Activated B cell treated with CpG ODN at 0.5 μM for 24 hours (primary cell): ENCODE measurements around the gene EHMT1. TPM values are rescaled to one million over a fixed set of nuclear protein-coding genes. Genes with fewer than 3 reads are reported as not detected.

Source experiments
- ATAC-seq: fragments of 200-7000 bp; cut with Tn5 transposase; one replicate; pipeline ENCODE4 v1.10.0; 2021; ENCODE audit warnings: low read depth, mild to moderate bottlenecking, moderate library complexity
- CTCF ChIA-PET: fragments of 350-600 bp; sonication (Branson Sonifier 250); formaldehyde crosslinking; loops from one replicate; lab custom pipeline; 2021; ENCODE audit warnings: antibody characterized with exemption; lab: Charles Lee
- POLR2A ChIA-PET: fragments of 350-600 bp; sonication (Branson Sonifier 250); formaldehyde crosslinking; loops from one replicate; lab custom pipeline; 2021; ENCODE audit warnings: antibody characterized with exemption; lab: Charles Lee
- DNase-seq: peaks from one replicate; pipeline ENCODE4 v3.0.0; 2022
- H3K27ac Mint-ChIP-seq: one replicate; pipeline ENCODE4 v1.8.0; 2020; ENCODE audit warnings: mixed read lengths
- H3K27me3 Mint-ChIP-seq: one replicate; pipeline ENCODE4 v1.8.0; 2021; ENCODE audit warnings: mixed read lengths
- H3K36me3 Mint-ChIP-seq: one replicate; pipeline ENCODE4 v1.8.0; 2021; ENCODE audit warnings: low read depth, mixed read lengths
- H3K4me1 Mint-ChIP-seq: one replicate; pipeline ENCODE4 v1.8.0; 2021; ENCODE audit warnings: mixed read lengths
- H3K4me3 Mint-ChIP-seq: one replicate; pipeline ENCODE4 v1.8.0; 2020; ENCODE audit warnings: mild to moderate bottlenecking, mixed read lengths
- H3K9me3 Mint-ChIP-seq: one replicate; pipeline ENCODE4 v1.8.0; 2020; ENCODE audit warnings: mixed read lengths
- intact Hi-C: fragments of 100-400 bp; cut with micrococcal nuclease; formaldehyde crosslinking; loops from one replicate; pipeline ENCODE4 v1.15.1; 2024
- total RNA-seq: library from RNA; stranded (reverse); gene quantifications from 2 replicates; pipeline ENCODE4 v1.2.3, GENCODE V29; 2022
- TF ChIP-seq, protein P1 (sequence below): fragments of 200-600 bp; IDR thresholded peaks from one replicate; pipeline ENCODE4 v1.8.0; 2022; ENCODE audit warnings: antibody characterized with exemption, mild to moderate bottlenecking

Gene EHMT1
- total RNA-seq, 1 donor from 2014 or later = 163 TPM

DNA sequence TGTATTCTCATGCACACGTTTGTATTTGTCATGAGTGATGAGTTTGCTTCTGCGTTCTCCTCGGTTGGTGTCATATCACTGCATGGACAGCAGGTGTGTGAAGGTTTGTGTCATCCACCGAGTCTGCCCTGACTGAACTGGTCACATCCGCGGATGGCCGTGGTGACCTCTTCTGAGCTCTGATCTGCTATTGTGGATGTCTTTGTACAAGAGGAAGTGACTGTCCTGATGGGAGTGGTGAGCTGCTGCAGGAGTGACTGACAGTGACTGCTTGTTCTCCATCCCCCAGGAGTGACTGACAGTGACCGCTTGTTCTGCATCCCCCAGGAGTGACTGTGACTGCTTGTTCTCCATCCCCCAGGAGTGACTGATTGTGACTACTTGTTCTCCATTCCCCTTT, 69.9 kb downstream of the EHMT1 start:
- H3K4me3 Mint-ChIP-seq = no peak overlapping the region
- TF ChIP-seq, protein P1, sequence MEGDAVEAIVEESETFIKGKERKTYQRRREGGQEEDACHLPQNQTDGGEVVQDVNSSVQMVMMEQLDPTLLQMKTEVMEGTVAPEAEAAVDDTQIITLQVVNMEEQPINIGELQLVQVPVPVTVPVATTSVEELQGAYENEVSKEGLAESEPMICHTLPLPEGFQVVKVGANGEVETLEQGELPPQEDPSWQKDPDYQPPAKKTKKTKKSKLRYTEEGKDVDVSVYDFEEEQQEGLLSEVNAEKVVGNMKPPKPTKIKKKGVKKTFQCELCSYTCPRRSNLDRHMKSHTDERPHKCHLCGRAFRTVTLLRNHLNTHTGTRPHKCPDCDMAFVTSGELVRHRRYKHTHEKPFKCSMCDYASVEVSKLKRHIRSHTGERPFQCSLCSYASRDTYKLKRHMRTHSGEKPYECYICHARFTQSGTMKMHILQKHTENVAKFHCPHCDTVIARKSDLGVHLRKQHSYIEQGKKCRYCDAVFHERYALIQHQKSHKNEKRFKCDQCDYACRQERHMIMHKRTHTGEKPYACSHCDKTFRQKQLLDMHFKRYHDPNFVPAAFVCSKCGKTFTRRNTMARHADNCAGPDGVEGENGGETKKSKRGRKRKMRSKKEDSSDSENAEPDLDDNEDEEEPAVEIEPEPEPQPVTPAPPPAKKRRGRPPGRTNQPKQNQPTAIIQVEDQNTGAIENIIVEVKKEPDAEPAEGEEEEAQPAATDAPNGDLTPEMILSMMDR = no peak
- POLR2A ChIA-PET = no interaction called here
- peaks cover 71% of the 10 kb centered on the region for H3K4me1 Mint-ChIP-seq
- H3K27ac Mint-ChIP-seq = peak overlapping the region; percentile 26
- no peaks in the 10 kb centered on the region for H3K9me3 Mint-ChIP-seq
- peaks cover 25% of the 10 kb centered on the region for H3K36me3 Mint-ChIP-seq
- no peak for ATAC-seq
- H3K27me3 Mint-ChIP-seq = no peaks in the 10 kb centered on the region
- CTCF ChIA-PET = interaction anchor here (1.9 kb wide), 1 partner anchor 16 kb away, joined by 6 read pairs; no protein-coding TSS in a partner anchor
- intact Hi-C loops = no loop called here
- DNase-seq = no peak

DNA sequence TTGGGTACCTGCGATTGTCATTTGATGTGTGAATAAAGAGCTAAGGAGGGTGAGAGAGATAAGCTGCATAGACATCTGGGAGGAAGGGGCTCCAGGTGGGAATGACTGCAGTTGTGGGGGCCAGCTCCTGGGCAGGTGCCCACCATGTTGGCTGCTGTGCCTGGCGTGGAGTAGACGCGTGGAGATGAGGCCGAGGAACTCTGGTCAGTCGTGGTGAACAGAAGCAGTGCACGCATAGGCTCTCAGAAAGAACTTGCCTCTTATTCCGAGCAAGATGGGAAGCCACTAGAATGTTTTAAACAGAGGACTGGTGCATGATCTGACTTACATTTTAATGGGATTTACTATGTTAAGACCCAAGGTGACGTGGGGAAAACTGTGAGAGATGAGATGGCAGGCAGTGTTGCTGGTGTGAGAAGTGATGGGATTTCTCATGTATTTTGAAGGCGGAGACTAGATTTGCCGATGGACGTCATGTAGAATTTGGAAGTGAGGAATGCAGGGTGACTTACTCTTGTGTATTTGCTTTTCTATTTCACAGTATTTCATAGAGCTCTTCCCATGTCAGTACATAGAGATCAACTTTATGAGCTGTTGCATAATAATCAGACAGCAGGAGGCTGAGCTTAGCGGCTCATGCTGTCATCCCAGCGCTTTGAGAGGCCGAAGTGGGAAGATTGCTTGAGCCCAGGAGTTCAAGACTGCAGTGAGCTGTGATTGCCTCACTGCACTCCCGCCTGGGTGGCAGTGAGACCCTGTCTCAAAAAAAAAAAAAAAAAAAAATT, 71.1 kb downstream of the EHMT1 start:
- Mint-ChIP-seq H3K27ac (no peak overlapping the region), H3K4me1 (peaks cover 73% of the 10 kb centered on the region), H3K4me3 (no peak overlapping the region), H3K9me3 (no peaks in the 10 kb centered on the region), H3K36me3 (peaks cover 25% of the 10 kb centered on the region), H3K27me3 (no peaks in the 10 kb centered on the region)
- ATAC-seq = no peak
- CTCF ChIA-PET = interaction anchor here (1.9 kb wide), 1 partner anchor 17 kb away, joined by 6 read pairs; no protein-coding TSS in a partner anchor
- intact Hi-C loops = loop anchor here (2.0 kb wide), 1 partner anchor 15 kb away; no protein-coding TSS in a partner anchor
- POLR2A ChIA-PET = no interaction called here
- DNase-seq = no peak
- TF ChIP-seq, protein P1 = no peak

DNA sequence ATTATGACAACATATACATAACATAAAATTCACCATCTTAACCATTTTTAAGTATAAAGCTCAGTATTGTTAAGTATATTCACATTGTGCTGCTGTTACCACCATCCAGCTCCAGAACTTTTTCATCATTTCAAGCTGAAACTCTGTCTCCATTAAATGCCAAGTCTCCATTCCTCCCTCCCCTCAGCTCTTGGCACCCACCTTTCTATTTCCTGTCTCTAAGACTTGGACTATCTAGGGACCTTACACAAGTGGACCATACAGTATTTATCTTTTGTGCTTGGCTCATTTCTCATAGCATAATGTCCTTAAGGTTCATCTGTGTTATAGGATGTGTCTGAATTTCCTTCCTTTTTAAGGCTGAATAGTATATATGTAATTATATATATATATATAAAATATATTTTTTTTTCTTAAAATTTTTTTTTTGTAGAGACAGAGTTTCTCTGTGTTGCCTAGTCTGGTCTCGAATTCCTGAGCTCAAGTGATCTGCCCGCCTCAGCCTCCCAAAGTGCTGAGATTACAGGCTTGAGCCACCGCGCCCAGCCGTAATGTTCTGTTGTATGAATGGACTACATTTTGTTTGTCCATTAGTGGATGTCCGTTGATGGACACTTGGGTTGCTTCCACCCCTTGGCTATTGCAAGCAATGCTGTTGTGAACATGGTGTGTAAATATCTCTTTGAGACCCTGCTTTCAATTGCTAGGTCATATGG, 72.3 kb downstream of the EHMT1 start:
- CTCF ChIA-PET = interaction anchor here (2.1 kb wide), 1 partner anchor 18 kb away, joined by 8 read pairs; no protein-coding TSS in a partner anchor
- ATAC-seq (no peak), DNase-seq (no peak)
- Mint-ChIP-seq H3K27me3 (no peaks in the 10 kb centered on the region), H3K27ac (peak overlapping the region; percentile 79), H3K9me3 (no peaks in the 10 kb centered on the region), H3K36me3 (peaks cover 15% of the 10 kb centered on the region), H3K4me3 (peak overlapping the region; percentile 58), H3K4me1 (peaks cover 74% of the 10 kb centered on the region)
- TF ChIP-seq, protein P1 = no peak
- POLR2A ChIA-PET = interaction anchor here (1.2 kb wide), 1 partner anchor 18 kb away, joined by 3 read pairs; no protein-coding TSS in a partner anchor
- intact Hi-C loops = loop anchor here (2.0 kb wide), 1 partner anchor 14 kb away; no protein-coding TSS in a partner anchor

DNA sequence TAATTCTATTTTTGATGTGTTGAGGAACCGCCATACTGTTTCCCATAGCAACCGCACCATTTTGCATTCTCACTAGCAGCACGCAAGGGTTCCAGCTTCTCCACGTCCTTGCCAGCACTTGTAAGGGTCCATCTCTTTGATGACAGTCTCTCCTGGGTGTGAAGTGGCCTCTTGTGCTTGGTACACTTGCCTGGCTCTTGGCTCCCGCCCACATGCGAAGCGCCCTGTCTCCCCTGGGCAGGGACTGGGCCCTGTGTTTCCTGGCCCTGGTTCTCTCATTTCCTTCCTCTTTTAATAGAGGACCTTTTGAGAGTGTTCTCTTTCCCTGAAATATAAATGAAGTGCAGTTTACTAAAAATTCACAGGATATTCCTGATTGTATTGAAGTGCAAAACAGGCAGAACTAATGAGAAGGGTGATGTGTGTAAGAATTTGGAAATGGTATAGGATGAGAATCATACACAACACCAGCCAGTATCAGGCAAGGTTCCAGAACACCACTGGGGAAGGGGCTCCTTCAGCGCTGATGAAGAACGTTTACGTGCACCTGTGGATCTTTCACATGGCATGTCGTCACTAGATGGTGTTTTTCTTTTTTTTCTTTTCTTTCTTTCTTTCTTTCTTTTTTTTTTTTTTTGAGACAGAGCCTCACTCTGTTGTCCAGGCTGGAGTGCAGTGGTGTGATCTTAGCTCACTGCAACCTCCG, 73.0 kb downstream of the EHMT1 start:
- CTCF ChIA-PET = interaction anchor here (2.1 kb wide), 1 partner anchor 19 kb away, joined by 8 read pairs; no protein-coding TSS in a partner anchor
- Mint-ChIP-seq H3K27ac (peak overlapping the region; percentile 79), H3K9me3 (no peaks in the 10 kb centered on the region), H3K4me3 (peak overlapping the region; percentile 58), H3K27me3 (no peaks in the 10 kb centered on the region), H3K4me1 (peaks cover 77% of the 10 kb centered on the region), H3K36me3 (peaks cover 21% of the 10 kb centered on the region)
- DNase-seq (peak; percentile 37), ATAC-seq (peak; percentile 81)
- TF ChIP-seq, protein P1 = no peak
- intact Hi-C loops = loop anchor here (1.0 to 2.0 kb wide), 2 partner anchors 9 to 13 kb away; no protein-coding TSS in a partner anchor
- POLR2A ChIA-PET = interaction anchor here (1.2 kb wide), 1 partner anchor 19 kb away, joined by 3 read pairs; no protein-coding TSS in a partner anchor
